Measurements from ENCODE around the gene APBB1IP. TPM values are rescaled to one million over a fixed set of nuclear protein-coding genes. Genes with fewer than 3 reads are reported as not detected.

The APBB1IP gene
- total RNA-seq, 1 experiment from 2014 or later, result not detected

- Mint-ChIP-seq H3K4me1 (ENCODE audit: insufficient read depth, unreplicated experiment) (no peaks in the 10 kb centered on the region), H3K36me3 (ENCODE audit: insufficient read depth, unreplicated experiment) (no peaks in the 10 kb centered on the region), H3K27me3 (ENCODE audit: insufficient read depth, unreplicated experiment) (no peaks in the 10 kb centered on the region), H3K27ac (ENCODE audit: low read depth, unreplicated experiment) (no peak overlapping the region), H3K9me3 (ENCODE audit: unreplicated experiment) (no peaks in the 10 kb centered on the region), H3K4me3 (ENCODE audit: unreplicated experiment) (no peak overlapping the region)
- no TSS peak for BruUV-seq (replicated peaks)
- ChIA-PET CTCF (no interaction called here), POLR2A (no interaction called here)
- no peak for TF ChIP-seq CTCF (IDR thresholded peaks at IDR 0.05; ENCODE audit: unreplicated experiment)
- intact Hi-C loops (cut with micrococcal nuclease), result no loop called here
- DNase-seq (ENCODE audit: unreplicated experiment), result no peak
These were observed 7.4 kb downstream of the APBB1IP start for GRCh38 chr10:26445411-26446031.

DNA sequence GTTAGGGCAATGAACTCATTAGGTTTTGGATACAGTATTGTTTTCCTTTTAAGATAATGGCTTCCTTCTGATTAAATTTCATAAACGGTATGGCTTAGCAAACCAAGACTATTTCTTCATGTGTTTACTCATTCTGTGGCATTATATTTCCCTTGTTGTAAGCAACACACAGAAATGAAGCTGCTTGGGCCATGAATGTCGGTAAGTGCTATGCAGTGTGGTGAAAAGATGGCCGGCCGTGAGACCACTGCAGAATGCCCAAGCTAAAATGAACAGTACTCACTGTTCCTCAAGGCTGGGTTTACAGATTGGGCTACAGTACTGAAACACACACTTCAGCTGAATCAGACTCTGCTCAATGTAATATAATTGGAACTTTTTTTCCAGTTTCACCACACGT, 8.1 kb downstream of the APBB1IP start:
- Mint-ChIP-seq H3K27ac (ENCODE audit: low read depth, unreplicated experiment) (no peak overlapping the region), H3K36me3 (ENCODE audit: insufficient read depth, unreplicated experiment) (no peaks in the 10 kb centered on the region), H3K27me3 (ENCODE audit: insufficient read depth, unreplicated experiment) (no peaks in the 10 kb centered on the region), H3K4me3 (ENCODE audit: unreplicated experiment) (no peak overlapping the region), H3K9me3 (ENCODE audit: unreplicated experiment) (no peaks in the 10 kb centered on the region), H3K4me1 (ENCODE audit: insufficient read depth, unreplicated experiment) (no peaks in the 10 kb centered on the region)
- no peak for DNase-seq (ENCODE audit: unreplicated experiment)
- BruUV-seq (replicated peaks), result no TSS peak
- no peak for TF ChIP-seq CTCF (IDR thresholded peaks at IDR 0.05; ENCODE audit: unreplicated experiment)
- POLR2A ChIA-PET, result no interaction called here
- CTCF ChIA-PET, result no interaction called here
- intact Hi-C loops (cut with micrococcal nuclease), result no loop called here

- no peaks in the 10 kb centered on the region for H3K27me3 Mint-ChIP-seq (ENCODE audit: insufficient read depth, unreplicated experiment)
These were observed 10.2 kb downstream of the APBB1IP start for GRCh38 chr10:26448292-26448691.

DNA sequence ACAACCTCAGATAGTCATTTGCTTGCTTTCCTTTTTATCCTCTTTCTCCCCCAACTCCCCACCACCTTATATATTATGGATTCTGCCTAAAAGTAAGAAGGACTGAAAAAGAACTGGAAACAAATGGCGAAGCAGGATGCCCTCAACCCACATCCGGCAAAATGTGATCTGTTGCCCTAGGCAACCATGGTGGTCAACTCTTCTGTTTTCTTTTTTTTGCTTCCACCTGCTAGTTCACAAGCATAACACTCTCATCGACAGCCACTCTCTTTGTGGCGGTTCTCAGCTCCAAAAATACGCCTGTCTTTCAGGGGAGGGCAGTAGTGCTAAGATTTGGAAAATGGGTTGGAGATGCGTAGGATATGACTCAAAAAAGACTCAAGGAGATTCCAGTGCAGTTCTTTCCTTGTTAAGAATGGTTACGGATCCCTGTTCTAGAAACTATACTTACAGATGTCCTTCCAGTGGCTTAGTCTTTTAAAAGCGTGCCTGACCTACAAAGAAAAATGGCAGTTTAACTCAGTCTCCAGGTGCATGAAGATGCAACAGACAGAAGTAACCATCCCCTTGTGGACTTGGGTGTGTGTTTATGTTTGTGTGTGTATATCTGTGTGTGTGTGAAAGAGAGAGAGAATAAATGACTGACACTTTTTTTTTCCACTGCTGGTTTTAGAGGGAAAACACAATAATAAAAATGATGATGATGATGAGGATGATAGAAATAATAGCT, 10.7 kb downstream of the APBB1IP start:
- no peak for DNase-seq (ENCODE audit: unreplicated experiment)
- TF ChIP-seq CTCF (IDR thresholded peaks at IDR 0.05; ENCODE audit: unreplicated experiment), result no peak
- Mint-ChIP-seq H3K4me1 (ENCODE audit: insufficient read depth, unreplicated experiment) (no peaks in the 10 kb centered on the region), H3K27me3 (ENCODE audit: insufficient read depth, unreplicated experiment) (no peaks in the 10 kb centered on the region), H3K27ac (ENCODE audit: low read depth, unreplicated experiment) (no peak overlapping the region), H3K36me3 (ENCODE audit: insufficient read depth, unreplicated experiment) (no peaks in the 10 kb centered on the region), H3K4me3 (ENCODE audit: unreplicated experiment) (no peak overlapping the region), H3K9me3 (ENCODE audit: unreplicated experiment) (no peaks in the 10 kb centered on the region)
- no TSS peak for BruUV-seq (replicated peaks)
- ChIA-PET CTCF (no interaction called here), POLR2A (no interaction called here)
- intact Hi-C loops (cut with micrococcal nuclease), result no loop called here

More at GRCh38 chr10:26448292-26448691, 10.2 kb downstream of the APBB1IP start:
- DNase-seq (ENCODE audit: unreplicated experiment), result no peak
- CTCF ChIA-PET, result no interaction called here
- intact Hi-C loops (cut with micrococcal nuclease), result no loop called here
- no peak for TF ChIP-seq CTCF (IDR thresholded peaks at IDR 0.05; ENCODE audit: unreplicated experiment)
- no peaks in the 10 kb centered on the region for H3K4me1 Mint-ChIP-seq (ENCODE audit: insufficient read depth, unreplicated experiment)
- BruUV-seq (replicated peaks), result no TSS peak
- H3K36me3 Mint-ChIP-seq (ENCODE audit: insufficient read depth, unreplicated experiment), result no peaks in the 10 kb centered on the region
- no peak overlapping the region for H3K27ac Mint-ChIP-seq (ENCODE audit: low read depth, unreplicated experiment)
- POLR2A ChIA-PET, result no interaction called here
- H3K9me3 Mint-ChIP-seq (ENCODE audit: unreplicated experiment), result no peaks in the 10 kb centered on the region
- no peak overlapping the region for H3K4me3 Mint-ChIP-seq (ENCODE audit: unreplicated experiment)
